ENCODE data around the gene NBEAL2.

NBEAL2 gene

GRCh38 chr3:46965151-46965550, 14.3 kb upstream of the NBEAL2 start:
- DNase-seq (ENCODE audit: low read depth) = no peak

DNA sequence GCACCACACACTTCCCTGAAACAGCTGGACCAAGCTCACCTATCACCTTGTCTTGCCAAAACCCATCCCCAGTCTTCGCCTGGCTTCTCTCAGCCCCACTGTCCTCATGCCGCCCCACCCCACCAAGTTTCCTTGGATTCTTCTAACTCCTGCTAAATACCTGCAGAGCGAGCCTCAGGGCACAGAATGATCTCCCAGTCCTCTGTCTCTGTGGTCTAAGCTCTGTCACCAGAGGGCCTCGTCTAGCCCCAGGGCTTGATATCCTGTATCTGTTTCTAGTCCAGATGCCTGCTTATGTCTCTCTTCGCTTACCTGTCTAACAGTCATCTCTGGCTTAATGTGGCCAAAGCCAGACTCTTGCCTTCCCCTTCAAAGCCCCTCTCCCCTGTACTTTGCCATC, 12.7 kb upstream of the NBEAL2 start:
- DNase-seq (ENCODE audit: low read depth) = no peak

DNA sequence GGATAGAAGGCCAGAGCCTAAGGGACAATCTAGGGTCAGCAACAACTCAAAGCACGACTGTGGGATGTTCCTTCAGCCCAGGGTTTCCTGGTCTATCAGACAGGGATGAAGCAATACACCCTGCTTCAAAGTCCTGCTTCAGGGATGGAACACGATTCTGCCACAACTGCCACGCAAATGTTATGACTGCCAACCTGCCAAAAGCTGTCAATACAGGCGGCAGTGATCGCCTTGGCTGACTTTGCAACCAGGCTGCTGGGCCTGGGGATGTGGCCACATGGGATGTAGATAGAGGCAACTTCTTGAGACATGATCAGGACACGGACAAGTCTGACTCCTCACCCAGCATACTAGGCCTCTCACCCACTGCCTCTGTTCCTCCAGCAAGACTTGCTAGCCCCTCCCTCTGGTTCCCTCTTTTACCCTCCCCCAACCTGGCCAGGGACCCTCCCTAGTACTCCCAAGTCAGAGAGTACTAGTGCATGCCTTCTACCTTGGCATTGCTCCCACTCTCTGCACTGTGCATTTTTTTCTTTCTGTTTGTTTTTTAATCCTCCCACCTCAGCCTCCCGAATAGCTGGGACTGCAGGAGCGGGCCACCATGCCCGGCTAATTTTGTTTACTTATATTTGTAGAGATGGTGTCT, 10.6 kb upstream of the NBEAL2 start:
- DNase-seq (ENCODE audit: low read depth) = no peak

- DNase-seq (ENCODE audit: low read depth) = peak; percentile 20
Measured at GRCh38 chr3:46970391-46971091, 8.9 kb upstream of the NBEAL2 start.

DNA sequence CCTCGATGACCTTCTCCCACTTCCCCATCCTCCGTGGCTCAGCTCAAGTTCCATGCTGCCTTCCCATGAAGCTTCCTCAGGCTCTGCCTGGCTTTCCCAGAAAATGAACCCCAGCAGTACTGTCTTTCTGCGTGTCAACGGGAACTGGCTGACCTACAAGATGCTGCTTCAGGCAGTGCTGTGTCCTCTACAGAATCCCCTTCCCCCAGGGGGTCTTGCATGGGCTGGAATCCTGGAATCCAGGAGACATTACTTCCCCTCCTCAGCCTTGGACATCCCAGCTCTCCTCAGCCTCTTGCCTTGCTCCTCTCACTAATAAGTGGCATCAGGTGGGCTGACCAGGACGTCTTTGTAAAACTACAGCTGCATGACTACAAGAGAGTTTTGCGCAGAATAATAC, 8.3 kb upstream of the NBEAL2 start:
- no peak for DNase-seq (ENCODE audit: low read depth)

DNA sequence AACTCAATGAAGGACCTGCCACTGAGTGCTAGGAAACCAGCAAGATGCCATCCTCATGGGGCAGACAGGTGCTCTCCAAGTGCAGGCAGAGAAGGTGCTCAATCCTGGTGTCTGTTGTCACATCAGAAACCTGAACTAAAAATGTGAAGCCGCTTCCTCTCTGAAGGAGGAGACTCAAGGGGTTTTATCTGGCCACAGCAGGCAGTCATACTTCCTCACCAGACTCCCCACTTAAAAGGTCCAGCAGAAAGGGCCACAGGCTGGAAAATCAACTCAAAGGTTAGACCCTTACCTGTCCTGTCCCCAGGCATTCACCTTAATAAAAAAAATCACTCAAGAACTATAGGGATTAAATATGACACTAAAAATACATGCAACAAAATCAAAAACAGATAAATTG, 7.7 kb upstream of the NBEAL2 start:
- DNase-seq (ENCODE audit: low read depth) = no peak

DNA sequence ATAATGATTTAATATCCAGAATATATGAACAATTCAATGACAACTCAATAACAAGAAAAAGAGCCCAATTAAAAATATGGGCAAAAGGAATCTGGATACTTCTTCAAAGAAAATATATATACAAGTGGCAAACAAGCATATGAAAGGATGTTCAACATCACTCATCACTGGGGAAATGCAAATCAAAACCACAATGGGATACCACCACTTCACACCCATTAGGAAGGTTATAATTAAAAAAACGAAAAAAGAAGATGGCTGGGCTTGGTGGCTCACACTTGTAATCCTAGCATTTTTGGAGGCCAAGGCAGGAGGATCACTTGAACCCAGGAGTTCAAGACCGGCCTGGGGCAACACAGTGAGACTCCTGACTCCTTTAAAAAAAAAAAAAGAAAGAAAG, 7.1 kb upstream of the NBEAL2 start:
- DNase-seq (ENCODE audit: low read depth) = no peak

DNA sequence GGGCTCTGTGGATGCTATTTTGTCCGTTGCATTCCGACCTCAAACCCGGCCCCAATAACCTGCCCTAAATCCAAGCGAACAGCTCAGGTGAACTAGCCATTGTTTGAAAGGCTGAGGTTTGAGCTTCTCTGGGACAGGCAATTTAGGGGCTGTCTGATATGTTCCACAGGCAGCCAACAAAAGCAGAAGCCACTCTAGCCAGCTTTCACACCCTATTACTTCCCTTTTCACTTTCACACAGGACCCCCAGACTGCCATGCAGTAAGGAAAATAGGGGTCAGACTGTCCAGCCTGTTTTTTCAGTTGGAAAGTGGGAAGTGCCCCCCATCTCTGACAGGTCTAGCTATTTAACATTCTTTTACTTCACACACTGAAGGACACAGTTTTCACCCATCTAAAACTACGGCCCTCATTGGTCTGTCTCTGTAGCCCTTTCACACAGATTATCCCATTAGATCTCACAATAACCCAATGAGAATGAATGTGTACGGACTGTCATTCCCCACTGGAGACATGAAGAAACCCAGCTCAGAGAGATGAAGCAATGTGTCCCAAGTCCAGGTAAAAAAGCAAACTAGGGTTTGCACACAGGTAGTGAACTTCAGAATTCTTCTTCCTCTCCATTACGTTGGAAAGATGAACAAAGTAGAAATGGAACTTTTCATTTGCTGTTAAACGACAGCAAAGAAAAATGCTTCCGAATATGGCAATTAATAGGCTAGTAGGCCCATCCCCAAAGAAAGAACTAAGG, 4.9 kb upstream of the NBEAL2 start:
- no peak for DNase-seq (ENCODE audit: low read depth)

DNA sequence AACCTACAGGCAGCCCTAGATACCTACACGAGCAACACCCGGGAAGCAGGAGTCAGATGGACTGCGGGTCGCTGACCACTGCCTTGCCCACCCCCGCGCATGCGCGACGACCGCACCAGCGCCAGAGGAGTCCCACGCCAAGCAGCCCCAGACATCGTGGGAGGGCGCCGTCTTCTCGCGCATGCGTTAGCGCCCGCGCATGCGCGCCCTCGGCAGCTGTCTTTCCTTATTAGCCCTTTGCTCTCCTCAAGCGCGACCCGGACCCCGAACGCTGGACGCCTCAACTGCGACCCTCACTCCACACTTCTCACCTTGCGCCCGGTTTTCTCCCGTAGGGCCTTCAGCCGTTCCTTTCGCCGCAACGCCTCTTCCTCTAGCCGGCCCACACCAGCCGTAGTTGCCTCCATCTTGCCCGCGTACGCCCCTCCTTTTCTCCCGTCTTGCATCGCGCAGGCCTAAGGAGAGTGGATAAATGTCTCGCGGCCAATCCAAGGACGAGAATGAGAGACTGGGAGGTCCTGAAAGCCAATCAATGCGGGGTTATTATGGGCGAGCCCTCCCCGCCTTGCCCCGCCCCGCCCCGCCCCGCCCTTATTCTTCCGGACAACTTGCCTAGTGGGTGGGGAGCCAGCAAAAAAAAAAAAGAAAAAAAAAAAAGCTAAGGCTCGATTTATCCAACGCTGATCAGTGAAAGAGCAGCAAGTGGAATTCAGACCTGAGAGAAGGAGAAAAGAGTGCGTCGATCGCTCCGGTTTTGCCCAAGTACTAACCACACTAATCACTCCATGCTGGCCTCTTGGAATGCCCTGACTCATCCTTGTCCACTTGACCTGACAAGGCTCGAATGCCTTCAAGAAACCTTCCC, 2.9 kb upstream of the NBEAL2 start, which contains the start of gene CCDC12:
CCDC12 (minus strand) TSS at position 420 of the 865 bp plus-strand sequence; CDS start at position 407, 13 bp downstream.
- DNase-seq (ENCODE audit: low read depth) = peak; percentile 99

DNA sequence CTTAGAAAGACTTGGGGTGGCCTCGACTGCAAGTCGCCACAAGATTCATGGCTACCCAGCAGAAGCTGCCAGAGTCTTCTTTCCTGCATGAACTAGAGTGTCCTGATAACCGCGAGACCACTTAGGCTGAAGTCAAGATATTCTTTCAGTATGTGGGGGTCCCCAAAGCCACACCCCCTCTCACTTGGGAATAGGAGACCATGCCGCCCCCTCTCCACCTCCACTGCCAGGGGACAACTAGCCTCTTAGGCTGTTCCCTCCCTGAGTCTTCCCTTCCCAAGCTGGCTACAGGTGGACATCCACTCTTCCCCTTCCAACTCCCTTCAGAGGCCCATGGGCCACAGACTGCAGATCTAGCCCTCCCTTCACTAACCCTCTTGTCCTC, 1.7 kb upstream of the NBEAL2 start:
- no peak for DNase-seq (ENCODE audit: low read depth)

GRCh38 chr3:46978381-46978780, 1.1 kb upstream of the NBEAL2 start:
- DNase-seq (ENCODE audit: low read depth) = no peak

DNA sequence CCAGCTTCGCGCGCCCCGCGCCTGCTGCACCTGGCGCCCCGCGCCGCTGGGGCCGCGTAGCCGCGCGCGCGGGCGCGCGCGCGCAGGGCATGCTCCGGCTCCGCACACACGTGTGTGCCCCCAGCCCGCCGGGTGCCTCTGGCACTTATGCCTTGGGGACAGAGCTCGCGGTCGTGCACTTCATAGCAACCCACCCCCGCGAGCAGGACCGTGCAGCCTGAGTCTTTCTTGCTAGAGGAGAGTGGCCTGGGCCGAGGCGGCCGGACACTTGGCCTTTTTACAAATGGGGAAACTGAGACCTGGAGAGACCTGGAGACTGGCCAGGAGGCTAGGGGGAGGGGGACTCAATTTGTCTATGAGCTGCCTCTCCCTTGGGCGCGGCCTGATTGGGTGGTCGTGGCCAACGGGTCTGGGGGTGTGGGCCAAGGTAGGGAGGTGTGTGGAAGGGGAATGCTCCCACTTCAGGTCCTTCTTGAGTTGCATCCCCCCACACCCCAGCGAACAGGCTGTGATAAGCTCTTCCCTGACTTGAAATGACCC, 562 bp downstream of the NBEAL2 start:
- DNase-seq (ENCODE audit: low read depth) = no peak

GRCh38 chr3:46981932-46982471, 2.5 kb downstream of the NBEAL2 start:
- DNase-seq (ENCODE audit: low read depth) = no peak

GRCh38 chr3:46982546-46982945, 3.1 kb downstream of the NBEAL2 start:
- no peak for DNase-seq (ENCODE audit: low read depth)

GRCh38 chr3:46984591-46985459, 5.4 kb downstream of the NBEAL2 start:
- no peak for DNase-seq (ENCODE audit: low read depth)

DNA sequence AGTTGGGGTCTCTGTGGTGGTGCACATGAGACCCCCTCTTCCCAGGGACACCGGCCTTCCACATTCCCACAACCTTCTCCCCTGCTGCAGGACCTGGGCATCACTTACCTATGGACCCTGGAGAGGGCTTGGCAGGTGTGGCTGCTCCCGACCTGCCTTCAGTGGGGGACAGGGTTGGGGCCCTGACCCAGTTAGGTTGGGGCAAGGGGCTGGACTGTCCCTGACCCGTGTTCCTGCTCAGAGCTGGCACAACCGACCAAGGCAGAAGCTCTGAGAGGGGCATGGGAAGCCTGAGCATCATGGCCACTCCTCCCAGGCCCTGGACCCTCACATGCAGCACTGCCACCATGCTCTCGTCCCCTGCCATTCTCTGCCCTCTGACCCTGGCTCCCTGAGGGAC, 6.1 kb downstream of the NBEAL2 start:
- DNase-seq (ENCODE audit: low read depth) = no peak

DNA sequence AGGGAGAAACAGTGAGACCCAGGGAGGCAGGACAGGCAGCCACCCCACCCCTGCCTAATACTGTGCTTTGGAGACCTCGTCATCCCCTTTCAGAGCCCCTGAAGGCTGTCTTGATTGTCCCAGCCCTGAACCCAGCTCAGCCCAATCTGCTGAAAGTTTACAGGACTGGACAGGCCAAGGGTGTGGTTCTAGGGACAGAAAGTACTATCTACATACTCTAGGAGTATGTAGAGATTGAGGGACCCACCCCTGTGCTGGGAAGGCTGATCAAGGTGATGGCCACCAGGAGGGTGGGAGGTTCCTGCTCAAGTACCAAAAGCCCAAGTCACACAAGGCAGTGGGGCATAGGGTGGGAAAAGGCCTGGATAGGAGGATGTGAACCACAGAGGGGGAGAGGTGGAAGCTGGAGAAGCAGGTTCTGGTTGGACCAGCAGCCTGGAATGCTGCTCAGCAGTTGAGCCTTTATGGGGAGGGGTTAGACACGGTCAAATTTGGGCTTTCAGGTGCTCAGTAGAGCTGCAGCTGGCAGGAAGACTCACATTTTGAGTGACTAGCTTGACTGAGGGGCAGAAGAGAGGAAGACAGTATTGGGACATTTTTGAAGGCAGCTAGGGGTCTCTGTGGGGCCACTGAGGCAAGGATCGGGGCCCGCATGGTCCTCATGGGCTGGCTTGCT, 6.7 kb downstream of the NBEAL2 start:
- no peak for DNase-seq (ENCODE audit: low read depth)

DNA sequence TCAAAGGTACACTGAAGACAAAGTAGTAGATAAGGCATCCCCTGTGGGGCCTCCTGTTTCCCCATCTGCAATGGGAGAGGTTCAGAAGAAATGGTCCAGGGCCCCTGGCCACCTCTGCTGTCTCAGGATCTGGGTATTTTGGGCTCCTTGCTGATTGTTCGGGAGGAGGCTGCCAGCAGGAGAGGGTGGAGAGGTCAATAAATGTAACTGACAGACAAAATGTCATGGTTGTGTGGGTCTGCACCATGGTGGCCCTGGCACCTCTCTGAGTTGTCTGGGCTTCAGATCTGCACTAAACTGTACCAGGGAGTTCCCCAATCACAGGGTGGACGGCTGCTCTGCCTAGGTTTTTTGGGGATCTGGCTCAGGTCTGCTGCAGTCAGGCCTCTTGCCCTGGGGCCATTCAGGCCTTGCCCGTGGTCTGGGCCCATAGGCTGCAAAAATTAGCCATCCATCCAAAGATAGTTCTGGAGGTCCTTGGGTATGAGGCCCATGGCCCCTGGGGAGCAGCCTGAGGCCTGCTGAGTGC, 7.4 kb downstream of the NBEAL2 start:
- no peak for DNase-seq (ENCODE audit: low read depth)

DNA sequence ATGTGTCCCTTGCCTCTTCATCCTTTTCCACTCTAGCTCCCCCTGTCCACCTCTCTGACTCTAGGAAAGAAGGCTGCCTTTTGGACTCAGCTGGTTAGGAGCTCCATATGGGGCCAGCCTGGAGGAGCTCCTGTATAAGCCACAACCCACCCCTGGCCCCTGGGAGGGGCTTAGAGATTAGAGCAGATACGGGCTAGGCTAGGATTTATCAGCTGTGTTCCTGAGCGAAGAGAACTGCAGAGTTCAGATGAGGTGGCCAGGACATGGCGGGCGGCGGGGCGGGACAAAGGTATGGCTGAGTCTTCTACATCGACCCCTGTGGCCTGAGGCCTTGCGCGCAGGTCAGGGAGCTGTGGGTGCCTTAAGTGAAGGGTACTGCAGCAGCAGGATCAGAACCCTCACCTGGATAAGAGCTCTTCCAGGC, 7.9 kb downstream of the NBEAL2 start:
- no peak for DNase-seq (ENCODE audit: low read depth)
